Stimulated activated CD8-positive, alpha-beta memory T cell treated with anti-CD3 and anti-CD28 coated beads, Interleukin-12 subunit alpha, Interleukin-12 subunit beta, amount 100 ng/mL, for 1 hour (primary cell): ENCODE results near the gene CDH15.

Source experiments
- DNase-seq: peaks from one replicate; pipeline ENCODE4 v3.0.0-alpha.2; 2020; ENCODE audit warnings: low read depth

Gene CDH15

GRCh38 chr16:89140981-89141883 is 30.3 kb upstream of the CDH15 start:
- no peak for DNase-seq

GRCh38 chr16:89141884-89142267 is 29.7 kb upstream of the CDH15 start:
- no peak for DNase-seq

GRCh38 chr16:89142474-89143195 is 28.9 kb upstream of the CDH15 start:
- no peak for DNase-seq

- DNase-seq: no peak
Measured at GRCh38 chr16:89143201-89143741, 28.3 kb upstream of the CDH15 start.

- DNase-seq: no peak
Measured at GRCh38 chr16:89143911-89144675, 27.5 kb upstream of the CDH15 start.

- no peak for DNase-seq
Measured at GRCh38 chr16:89144681-89145080, 26.9 kb upstream of the CDH15 start.

GRCh38 chr16:89145406-89146161 is 26.0 kb upstream of the CDH15 start:
- no peak for DNase-seq

- no peak for DNase-seq
Measured at GRCh38 chr16:89146211-89147005, 25.1 kb upstream of the CDH15 start.

GRCh38 chr16:89147085-89147817 is 24.3 kb upstream of the CDH15 start:
- DNase-seq: no peak

GRCh38 chr16:89149386-89149785 is 22.2 kb upstream of the CDH15 start:
- DNase-seq: no peak

- no peak for DNase-seq
Measured at GRCh38 chr16:89150090-89150835, 21.3 kb upstream of the CDH15 start.

- DNase-seq: no peak
Measured at GRCh38 chr16:89150981-89151380, 20.6 kb upstream of the CDH15 start.

GRCh38 chr16:89152831-89153700 is 18.5 kb upstream of the CDH15 start:
- no peak for DNase-seq

- no peak for DNase-seq
Measured at GRCh38 chr16:89153848-89154271, 17.7 kb upstream of the CDH15 start.

GRCh38 chr16:89154390-89155183 is 17.0 kb upstream of the CDH15 start:
- no peak for DNase-seq

GRCh38 chr16:89155184-89155679 is 16.3 kb upstream of the CDH15 start:
- no peak for DNase-seq
